Measurements from ENCODE around the gene ACTC1.

DNA sequence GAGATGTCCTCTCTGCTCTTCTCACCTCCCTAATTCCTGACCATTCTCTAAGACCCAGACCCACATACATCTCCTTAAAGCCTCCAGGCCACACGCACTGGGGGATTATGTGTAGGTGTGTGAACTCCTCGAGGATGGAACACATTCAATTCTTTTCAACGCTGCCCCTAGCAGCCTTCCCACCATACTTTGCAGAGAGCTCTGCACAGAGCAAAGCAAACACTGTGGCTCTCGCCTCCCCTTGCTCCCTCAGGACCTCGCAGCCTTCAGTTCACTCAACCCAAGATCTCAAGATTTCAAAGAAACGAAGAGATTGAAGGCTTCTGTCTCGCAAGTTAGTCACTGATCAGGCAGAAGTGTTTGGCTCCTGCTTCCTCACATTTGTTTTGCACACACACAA is 6.0 kb downstream of the ACTC1 start:
- TF ChIP-seq CHD2 (IDR thresholded peaks at IDR 0.05; ENCODE audit: low read length, partially characterized antibody), result no peak
- no peak for TF ChIP-seq ESRRA (IDR thresholded peaks at IDR 0.05; ENCODE audit: borderline replicate concordance, low read length)
- TF ChIP-seq CTCF (IDR thresholded peaks at IDR 0.05), result no peak
- TF ChIP-seq POLR2A (IDR thresholded peaks at IDR 0.05; ENCODE audit: low read length), result no peak
- TF ChIP-seq SREBF2 (IDR thresholded peaks at IDR 0.05), result no peak
- no peak for TF ChIP-seq JUN (IDR thresholded peaks at IDR 0.05)
- TF ChIP-seq, protein P1, sequence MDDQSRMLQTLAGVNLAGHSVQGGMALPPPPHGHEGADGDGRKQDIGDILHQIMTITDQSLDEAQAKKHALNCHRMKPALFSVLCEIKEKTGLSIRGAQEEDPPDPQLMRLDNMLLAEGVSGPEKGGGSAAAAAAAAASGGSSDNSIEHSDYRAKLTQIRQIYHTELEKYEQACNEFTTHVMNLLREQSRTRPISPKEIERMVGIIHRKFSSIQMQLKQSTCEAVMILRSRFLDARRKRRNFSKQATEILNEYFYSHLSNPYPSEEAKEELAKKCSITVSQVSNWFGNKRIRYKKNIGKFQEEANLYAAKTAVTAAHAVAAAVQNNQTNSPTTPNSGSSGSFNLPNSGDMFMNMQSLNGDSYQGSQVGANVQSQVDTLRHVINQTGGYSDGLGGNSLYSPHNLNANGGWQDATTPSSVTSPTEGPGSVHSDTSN (IDR thresholded peaks at IDR 0.05), result no peak
- no peak for TF ChIP-seq POLR2AphosphoS2 (conservative IDR thresholded peaks at IDR 0.05; ENCODE audit: low read length)
- no peak for TF ChIP-seq TP53 (CRISPR knock-in tag; IDR thresholded peaks at IDR 0.05)
- TF ChIP-seq MAX (IDR thresholded peaks at IDR 0.05), result no peak
- no peak for TF ChIP-seq CHD4 (IDR thresholded peaks at IDR 0.05; ENCODE audit: borderline replicate concordance)
- no peak for TF ChIP-seq MAZ (IDR thresholded peaks at IDR 0.05; ENCODE audit: borderline replicate concordance, low read depth, low read length)
- TF ChIP-seq MAFK (IDR thresholded peaks at IDR 0.05; ENCODE audit: partially characterized antibody), result no peak
- TF ChIP-seq CEBPB (IDR thresholded peaks at IDR 0.05), result no peak

All from A549 (cell line).